ENCODE data around the gene FBF1.

The FBF1 gene

GRCh38 chr17:75897160-75898019 is 43.5 kb downstream of the FBF1 start:
- peak overlapping the region in 1 of 2 donors; percentile 87 for H3K9ac ChIP-seq (ENCODE audit: low read depth in 1 of 2, low read length in 2 of 2)
- no peaks in the 10 kb centered on the region for H3K9me3 ChIP-seq (ENCODE audit: control insufficient read depth in 2 of 2, low read length in 2 of 2)
- no peaks in the 10 kb centered on the region for H3K27me3 ChIP-seq (ENCODE audit: control insufficient read depth in 2 of 2, insufficient read depth in 2 of 2, low read length in 2 of 2)
- H3K4me3 ChIP-seq (ENCODE audit: low read length in 2 of 2): peak overlapping the region; percentile 26 to 88
- peaks cover 19 to 32% of the 10 kb centered on the region in 2 donors for H3K36me3 ChIP-seq (ENCODE audit: control insufficient read depth in 2 of 2, insufficient read depth in 2 of 2, low read length in 2 of 2)
- peaks cover 17 to 18% of the 10 kb centered on the region in 2 donors for H3K4me1 ChIP-seq (ENCODE audit: control insufficient read depth in 2 of 2, insufficient read depth in 2 of 2, low read length in 2 of 2)
- peak overlapping the region; percentile 88 to 91 for H3K27ac ChIP-seq (ENCODE audit: low read depth in 2 of 2, low read length in 2 of 2)

GRCh38 chr17:75896415-75897159 is 44.3 kb downstream of the FBF1 start, which contains the start of gene TRIM65:
TRIM65 (minus strand) TSS chr17:75896951; CDS start chr17:75896937, 14 bp downstream.
- Histone ChIP-seq H3K36me3 (ENCODE audit: control insufficient read depth in 2 of 2, insufficient read depth in 2 of 2, low read length in 2 of 2) (peaks cover 27 to 34% of the 10 kb centered on the region in 2 donors), H3K4me3 (ENCODE audit: low read length in 2 of 2) (peak within 1 kb of the TSS; percentile 76 to 88), H3K4me1 (ENCODE audit: control insufficient read depth in 2 of 2, insufficient read depth in 2 of 2, low read length in 2 of 2) (peaks cover 17 to 18% of the 10 kb centered on the region in 2 donors), H3K27ac (ENCODE audit: low read depth in 2 of 2, low read length in 2 of 2) (peak within 1 kb of the TSS; percentile 88 to 91), H3K9ac (ENCODE audit: low read depth in 1 of 2, low read length in 2 of 2) (peak within 1 kb of the TSS; percentile 74 to 87), H3K9me3 (ENCODE audit: control insufficient read depth in 2 of 2, low read length in 2 of 2) (no peaks in the 10 kb centered on the region), H3K27me3 (ENCODE audit: control insufficient read depth in 2 of 2, insufficient read depth in 2 of 2, low read length in 2 of 2) (no peaks in the 10 kb centered on the region)

- no peaks in the 10 kb centered on the region for H3K27me3 ChIP-seq (ENCODE audit: control insufficient read depth in 2 of 2, insufficient read depth in 2 of 2, low read length in 2 of 2)
- peaks cover 27 to 35% of the 10 kb centered on the region in 2 donors for H3K36me3 ChIP-seq (ENCODE audit: control insufficient read depth in 2 of 2, insufficient read depth in 2 of 2, low read length in 2 of 2)
Observed at GRCh38 chr17:75895370-75896155, 45.3 kb downstream of the FBF1 start.

GRCh38 chr17:75894049-75894733 is 46.7 kb downstream of the FBF1 start:
- Histone ChIP-seq H3K36me3 (ENCODE audit: control insufficient read depth in 2 of 2, insufficient read depth in 2 of 2, low read length in 2 of 2) (peaks cover 18 to 31% of the 10 kb centered on the region in 2 donors), H3K27me3 (ENCODE audit: control insufficient read depth in 2 of 2, insufficient read depth in 2 of 2, low read length in 2 of 2) (no peaks in the 10 kb centered on the region), H3K4me3 (ENCODE audit: low read length in 2 of 2) (no peak overlapping the region), H3K9ac (ENCODE audit: low read depth in 1 of 2, low read length in 2 of 2) (no peak overlapping the region), H3K27ac (ENCODE audit: low read depth in 2 of 2, low read length in 2 of 2) (no peak overlapping the region), H3K4me1 (ENCODE audit: control insufficient read depth in 2 of 2, insufficient read depth in 2 of 2, low read length in 2 of 2) (peaks cover 17 to 18% of the 10 kb centered on the region in 2 donors), H3K9me3 (ENCODE audit: control insufficient read depth in 2 of 2, low read length in 2 of 2) (no peaks in the 10 kb centered on the region)

More at GRCh38 chr17:75895370-75896155, 45.3 kb downstream of the FBF1 start:
- peak overlapping the region; percentile 49 to 87 for H3K9ac ChIP-seq (ENCODE audit: low read depth in 1 of 2, low read length in 2 of 2)
- peak overlapping the region; percentile 76 to 88 for H3K4me3 ChIP-seq (ENCODE audit: low read length in 2 of 2)
- H3K9me3 ChIP-seq (ENCODE audit: control insufficient read depth in 2 of 2, low read length in 2 of 2): no peaks in the 10 kb centered on the region
- peak overlapping the region; percentile 9 to 32 for H3K27ac ChIP-seq (ENCODE audit: low read depth in 2 of 2, low read length in 2 of 2)
- peaks cover 17 to 18% of the 10 kb centered on the region in 2 donors for H3K4me1 ChIP-seq (ENCODE audit: control insufficient read depth in 2 of 2, insufficient read depth in 2 of 2, low read length in 2 of 2)

GRCh38 chr17:75893305-75894048 is 47.4 kb downstream of the FBF1 start:
- peaks cover 17 to 18% of the 10 kb centered on the region in 2 donors for H3K4me1 ChIP-seq (ENCODE audit: control insufficient read depth in 2 of 2, insufficient read depth in 2 of 2, low read length in 2 of 2)
- H3K4me3 ChIP-seq (ENCODE audit: low read length in 2 of 2): no peak overlapping the region
- no peaks in the 10 kb centered on the region for H3K27me3 ChIP-seq (ENCODE audit: control insufficient read depth in 2 of 2, insufficient read depth in 2 of 2, low read length in 2 of 2)
- H3K27ac ChIP-seq (ENCODE audit: low read depth in 2 of 2, low read length in 2 of 2): no peak overlapping the region
- no peak overlapping the region for H3K9ac ChIP-seq (ENCODE audit: low read depth in 1 of 2, low read length in 2 of 2)
- peaks cover 11 to 26% of the 10 kb centered on the region in 2 donors for H3K36me3 ChIP-seq (ENCODE audit: control insufficient read depth in 2 of 2, insufficient read depth in 2 of 2, low read length in 2 of 2)
- no peaks in the 10 kb centered on the region for H3K9me3 ChIP-seq (ENCODE audit: control insufficient read depth in 2 of 2, low read length in 2 of 2)

- H3K4me1 ChIP-seq (ENCODE audit: control insufficient read depth in 2 of 2, insufficient read depth in 2 of 2, low read length in 2 of 2): peaks cover 17 to 18% of the 10 kb centered on the region in 2 donors
- no peak overlapping the region for H3K4me3 ChIP-seq (ENCODE audit: low read length in 2 of 2)
- H3K27me3 ChIP-seq (ENCODE audit: control insufficient read depth in 2 of 2, insufficient read depth in 2 of 2, low read length in 2 of 2): no peaks in the 10 kb centered on the region
- no peak overlapping the region for H3K27ac ChIP-seq (ENCODE audit: low read depth in 2 of 2, low read length in 2 of 2)
- H3K9ac ChIP-seq (ENCODE audit: low read depth in 1 of 2, low read length in 2 of 2): no peak overlapping the region
- peaks cover 11 to 24% of the 10 kb centered on the region in 2 donors for H3K36me3 ChIP-seq (ENCODE audit: control insufficient read depth in 2 of 2, insufficient read depth in 2 of 2, low read length in 2 of 2)
- no peaks in the 10 kb centered on the region for H3K9me3 ChIP-seq (ENCODE audit: control insufficient read depth in 2 of 2, low read length in 2 of 2)
Observed at GRCh38 chr17:75892556-75893224, 48.2 kb downstream of the FBF1 start.

GRCh38 chr17:75891605-75892555 is 49.0 kb downstream of the FBF1 start:
- no peak overlapping the region for H3K27ac ChIP-seq (ENCODE audit: low read depth in 2 of 2, low read length in 2 of 2)
- H3K9ac ChIP-seq (ENCODE audit: low read depth in 1 of 2, low read length in 2 of 2): no peak overlapping the region

GRCh38 chr17:75891022-75891604 is 49.7 kb downstream of the FBF1 start:
- peaks cover 11 to 24% of the 10 kb centered on the region in 2 donors for H3K36me3 ChIP-seq (ENCODE audit: control insufficient read depth in 2 of 2, insufficient read depth in 2 of 2, low read length in 2 of 2)
- H3K9me3 ChIP-seq (ENCODE audit: control insufficient read depth in 2 of 2, low read length in 2 of 2): no peaks in the 10 kb centered on the region
- H3K4me3 ChIP-seq (ENCODE audit: low read length in 2 of 2): no peak overlapping the region
- no peak overlapping the region for H3K27ac ChIP-seq (ENCODE audit: low read depth in 2 of 2, low read length in 2 of 2)
- no peaks in the 10 kb centered on the region for H3K27me3 ChIP-seq (ENCODE audit: control insufficient read depth in 2 of 2, insufficient read depth in 2 of 2, low read length in 2 of 2)
- H3K4me1 ChIP-seq (ENCODE audit: control insufficient read depth in 2 of 2, insufficient read depth in 2 of 2, low read length in 2 of 2): peaks cover 13 to 14% of the 10 kb centered on the region in 2 donors
- no peak overlapping the region for H3K9ac ChIP-seq (ENCODE audit: low read depth in 1 of 2, low read length in 2 of 2)

More at GRCh38 chr17:75891605-75892555, 49.0 kb downstream of the FBF1 start:
- no peaks in the 10 kb centered on the region for H3K9me3 ChIP-seq (ENCODE audit: control insufficient read depth in 2 of 2, low read length in 2 of 2)
- peaks cover 11 to 24% of the 10 kb centered on the region in 2 donors for H3K36me3 ChIP-seq (ENCODE audit: control insufficient read depth in 2 of 2, insufficient read depth in 2 of 2, low read length in 2 of 2)
- no peak overlapping the region for H3K4me3 ChIP-seq (ENCODE audit: low read length in 2 of 2)
- peaks cover 13 to 14% of the 10 kb centered on the region in 2 donors for H3K4me1 ChIP-seq (ENCODE audit: control insufficient read depth in 2 of 2, insufficient read depth in 2 of 2, low read length in 2 of 2)
- no peaks in the 10 kb centered on the region for H3K27me3 ChIP-seq (ENCODE audit: control insufficient read depth in 2 of 2, insufficient read depth in 2 of 2, low read length in 2 of 2)

All from mucosa of rectum (tissue), 2 donors.